ENCODE measurements around the gene SLCO1B3. TPM values are rescaled to one million over a fixed set of nuclear protein-coding genes. Genes with fewer than 3 reads are reported as not detected.
"Not testable (repeated sequence)": the region's sequence is repeated elsewhere in the genome, so short reads cannot be mapped to it uniquely, and the experiment has no call there.

The SLCO1B3 gene, protein sequence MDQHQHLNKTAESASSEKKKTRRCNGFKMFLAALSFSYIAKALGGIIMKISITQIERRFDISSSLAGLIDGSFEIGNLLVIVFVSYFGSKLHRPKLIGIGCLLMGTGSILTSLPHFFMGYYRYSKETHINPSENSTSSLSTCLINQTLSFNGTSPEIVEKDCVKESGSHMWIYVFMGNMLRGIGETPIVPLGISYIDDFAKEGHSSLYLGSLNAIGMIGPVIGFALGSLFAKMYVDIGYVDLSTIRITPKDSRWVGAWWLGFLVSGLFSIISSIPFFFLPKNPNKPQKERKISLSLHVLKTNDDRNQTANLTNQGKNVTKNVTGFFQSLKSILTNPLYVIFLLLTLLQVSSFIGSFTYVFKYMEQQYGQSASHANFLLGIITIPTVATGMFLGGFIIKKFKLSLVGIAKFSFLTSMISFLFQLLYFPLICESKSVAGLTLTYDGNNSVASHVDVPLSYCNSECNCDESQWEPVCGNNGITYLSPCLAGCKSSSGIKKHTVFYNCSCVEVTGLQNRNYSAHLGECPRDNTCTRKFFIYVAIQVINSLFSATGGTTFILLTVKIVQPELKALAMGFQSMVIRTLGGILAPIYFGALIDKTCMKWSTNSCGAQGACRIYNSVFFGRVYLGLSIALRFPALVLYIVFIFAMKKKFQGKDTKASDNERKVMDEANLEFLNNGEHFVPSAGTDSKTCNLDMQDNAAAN
- not detected in 2 replicates for total RNA-seq

DNA sequence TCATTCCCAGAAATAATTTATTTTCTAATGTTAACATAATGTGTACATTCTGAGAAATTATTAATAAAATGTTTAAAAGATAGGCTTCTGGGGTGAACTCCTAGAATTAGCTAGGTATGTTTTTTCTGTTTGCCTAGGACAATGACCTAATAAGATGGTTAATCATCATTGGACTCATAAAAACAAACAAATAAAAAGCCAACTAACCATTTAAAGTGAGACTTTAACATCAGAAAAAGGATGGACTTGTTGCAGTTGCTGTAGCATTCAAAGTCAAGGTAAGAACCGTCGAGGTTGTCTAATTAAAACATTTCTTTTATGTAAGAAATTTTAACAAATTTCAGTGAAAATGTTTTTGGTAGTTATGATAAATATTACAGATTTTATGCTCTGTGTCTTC, at the start of gene SLCO1B3:
Gene SLCO1B3, plus strand, starts transcription at position 219 of the 400 bp plus-strand sequence. CDS start 5,034 bp downstream, outside the sequence.
- H3K4me1 Mint-ChIP-seq, result no peaks in the 10 kb centered on the region
- ChIA-PET POLR2A (no interaction called here), CTCF (no interaction called here)
- DNase-seq (no peak), ATAC-seq (ENCODE audit: low read depth) (no peak)
- no peak within 1 kb of the TSS for H3K27ac Mint-ChIP-seq
- no peaks in the 10 kb centered on the region for H3K9me3 Mint-ChIP-seq
- intact Hi-C loops (cut with micrococcal nuclease), result no loop called here
- no peaks in the 10 kb centered on the region for H3K36me3 Mint-ChIP-seq (ENCODE audit: low read depth)
- no peaks in the 10 kb centered on the region for H3K27me3 Mint-ChIP-seq
- TF ChIP-seq, protein P1, sequence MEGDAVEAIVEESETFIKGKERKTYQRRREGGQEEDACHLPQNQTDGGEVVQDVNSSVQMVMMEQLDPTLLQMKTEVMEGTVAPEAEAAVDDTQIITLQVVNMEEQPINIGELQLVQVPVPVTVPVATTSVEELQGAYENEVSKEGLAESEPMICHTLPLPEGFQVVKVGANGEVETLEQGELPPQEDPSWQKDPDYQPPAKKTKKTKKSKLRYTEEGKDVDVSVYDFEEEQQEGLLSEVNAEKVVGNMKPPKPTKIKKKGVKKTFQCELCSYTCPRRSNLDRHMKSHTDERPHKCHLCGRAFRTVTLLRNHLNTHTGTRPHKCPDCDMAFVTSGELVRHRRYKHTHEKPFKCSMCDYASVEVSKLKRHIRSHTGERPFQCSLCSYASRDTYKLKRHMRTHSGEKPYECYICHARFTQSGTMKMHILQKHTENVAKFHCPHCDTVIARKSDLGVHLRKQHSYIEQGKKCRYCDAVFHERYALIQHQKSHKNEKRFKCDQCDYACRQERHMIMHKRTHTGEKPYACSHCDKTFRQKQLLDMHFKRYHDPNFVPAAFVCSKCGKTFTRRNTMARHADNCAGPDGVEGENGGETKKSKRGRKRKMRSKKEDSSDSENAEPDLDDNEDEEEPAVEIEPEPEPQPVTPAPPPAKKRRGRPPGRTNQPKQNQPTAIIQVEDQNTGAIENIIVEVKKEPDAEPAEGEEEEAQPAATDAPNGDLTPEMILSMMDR (IDR thresholded peaks at IDR 0.05), result no peak
- no peak within 1 kb of the TSS for H3K4me3 Mint-ChIP-seq

DNA sequence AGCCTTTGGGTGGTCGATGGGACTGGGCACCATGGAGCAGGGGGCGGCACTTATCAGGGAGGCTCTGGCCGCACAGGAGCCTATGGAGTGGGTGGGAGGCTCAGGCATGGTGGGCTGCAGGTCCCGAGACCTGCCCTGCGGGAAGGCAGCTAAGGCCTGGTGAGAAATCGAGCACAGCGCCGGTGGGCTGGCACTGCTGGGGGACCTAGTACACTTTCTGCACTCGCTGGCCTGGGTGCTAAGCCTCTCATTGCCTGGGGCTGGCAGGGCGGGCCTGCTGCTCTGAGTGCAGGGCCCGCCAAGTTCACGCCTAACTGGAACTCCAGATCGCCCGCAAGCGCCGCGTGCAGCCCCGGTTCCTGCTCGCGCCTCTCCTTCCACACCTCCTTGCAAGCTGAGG, 33.1 kb upstream of the SLCO1B3 start:
- no peaks in the 10 kb centered on the region for H3K27me3 Mint-ChIP-seq
- ATAC-seq (ENCODE audit: low read depth) (no peak), DNase-seq (no peak)
- POLR2A ChIA-PET, result no interaction called here
- peaks cover 5% of the 10 kb centered on the region for H3K9me3 Mint-ChIP-seq
- TF ChIP-seq, protein P1 (IDR thresholded peaks at IDR 0.05), result no peak
- no peak overlapping the region for H3K4me3 Mint-ChIP-seq
- H3K27ac Mint-ChIP-seq, result no peak overlapping the region
- no peaks in the 10 kb centered on the region for H3K4me1 Mint-ChIP-seq
- H3K36me3 Mint-ChIP-seq (ENCODE audit: low read depth), result no peaks in the 10 kb centered on the region
- intact Hi-C loops (cut with micrococcal nuclease), result no loop called here
- CTCF ChIA-PET, result no interaction called here

DNA sequence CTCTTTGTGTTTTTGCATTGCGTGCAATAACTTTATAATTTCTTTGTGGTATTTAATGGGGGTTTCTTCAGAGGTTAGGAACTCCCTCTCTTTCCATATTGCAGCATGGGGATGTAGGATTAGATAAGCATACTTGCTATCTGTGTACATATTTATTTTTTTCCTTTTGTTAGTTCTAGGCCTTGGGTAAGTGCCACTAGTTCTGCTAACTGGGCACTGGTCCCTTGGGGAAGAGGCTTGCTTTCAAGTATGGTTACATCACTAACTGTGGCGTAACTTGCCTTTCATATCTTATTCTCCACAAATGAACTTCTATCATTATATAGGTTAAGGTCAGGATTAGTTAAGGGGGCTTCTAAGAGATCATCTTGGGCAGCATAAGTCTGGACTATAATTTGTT, 31.5 kb upstream of the SLCO1B3 start:
- CTCF ChIA-PET, result no interaction called here
- intact Hi-C loops (cut with micrococcal nuclease), result no loop called here
- no peak for ATAC-seq (ENCODE audit: low read depth)
- Mint-ChIP-seq H3K9me3 (peaks cover 5% of the 10 kb centered on the region), H3K4me3 (no peak overlapping the region), H3K27me3 (no peaks in the 10 kb centered on the region), H3K4me1 (no peaks in the 10 kb centered on the region), H3K27ac (no peak overlapping the region), H3K36me3 (ENCODE audit: low read depth) (no peaks in the 10 kb centered on the region)
- no peak for DNase-seq
- POLR2A ChIA-PET, result no interaction called here
- TF ChIP-seq, protein P1 (IDR thresholded peaks at IDR 0.05), result no peak

DNA sequence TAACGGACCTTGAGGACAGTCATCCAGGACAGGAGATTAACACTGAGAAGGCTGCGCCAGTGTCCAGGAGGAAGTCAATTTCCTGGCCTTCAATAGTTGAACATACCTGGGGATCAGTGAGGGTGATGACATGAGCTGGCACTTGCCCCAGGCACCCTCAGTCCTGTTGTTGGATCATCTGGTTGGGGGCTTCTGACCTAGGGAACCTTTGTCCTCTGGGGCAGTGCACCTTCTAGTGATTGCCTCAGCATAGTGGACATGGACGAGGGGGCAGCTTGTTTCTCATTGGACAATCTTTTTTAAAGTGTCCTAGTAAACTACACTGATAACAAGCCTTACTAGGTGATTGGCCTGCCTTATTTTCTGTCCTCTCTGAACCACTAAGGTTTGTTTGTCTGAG, 30.5 kb upstream of the SLCO1B3 start:
- H3K36me3 Mint-ChIP-seq (ENCODE audit: low read depth); H3K9me3 Mint-ChIP-seq; H3K4me3 Mint-ChIP-seq; H3K4me1 Mint-ChIP-seq; DNase-seq; POLR2A ChIA-PET; ATAC-seq (ENCODE audit: low read depth); CTCF ChIA-PET; H3K27ac Mint-ChIP-seq; H3K27me3 Mint-ChIP-seq; intact Hi-C loops (cut with micrococcal nuclease): not testable (repeated sequence)

DNA sequence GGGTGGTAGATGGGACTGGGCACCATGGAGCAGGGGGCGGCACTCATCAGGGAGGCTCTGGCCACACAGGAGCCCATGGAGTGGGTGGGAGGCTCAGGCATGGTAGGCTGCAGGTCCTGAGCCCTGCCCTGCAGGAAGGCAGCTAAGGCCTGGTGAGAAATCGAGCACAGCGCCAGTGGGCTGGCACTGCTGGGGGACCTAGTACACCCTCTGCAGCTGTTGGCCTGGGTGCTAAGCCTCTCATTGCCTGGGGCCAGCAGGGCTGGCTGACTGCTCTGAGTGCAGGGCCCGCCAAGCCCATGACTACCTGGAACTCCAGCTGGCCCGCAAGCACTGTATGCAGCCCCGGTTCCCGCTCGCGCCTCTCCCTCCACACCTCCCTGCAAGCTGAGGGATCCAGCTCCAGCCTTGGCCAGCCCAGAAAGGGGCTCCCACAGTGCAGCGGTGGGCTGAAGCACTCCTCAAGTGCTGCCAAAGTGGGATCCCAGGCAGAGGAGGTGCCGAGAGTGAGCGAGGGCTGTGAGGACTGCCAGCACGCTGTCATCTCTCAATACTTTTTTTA, 26.6 kb upstream of the SLCO1B3 start:
- DNase-seq; H3K27ac Mint-ChIP-seq; H3K27me3 Mint-ChIP-seq; H3K4me3 Mint-ChIP-seq; H3K9me3 Mint-ChIP-seq; ATAC-seq (ENCODE audit: low read depth); POLR2A ChIA-PET; H3K36me3 Mint-ChIP-seq (ENCODE audit: low read depth); CTCF ChIA-PET; H3K4me1 Mint-ChIP-seq; intact Hi-C loops (cut with micrococcal nuclease): not testable (repeated sequence)

DNA sequence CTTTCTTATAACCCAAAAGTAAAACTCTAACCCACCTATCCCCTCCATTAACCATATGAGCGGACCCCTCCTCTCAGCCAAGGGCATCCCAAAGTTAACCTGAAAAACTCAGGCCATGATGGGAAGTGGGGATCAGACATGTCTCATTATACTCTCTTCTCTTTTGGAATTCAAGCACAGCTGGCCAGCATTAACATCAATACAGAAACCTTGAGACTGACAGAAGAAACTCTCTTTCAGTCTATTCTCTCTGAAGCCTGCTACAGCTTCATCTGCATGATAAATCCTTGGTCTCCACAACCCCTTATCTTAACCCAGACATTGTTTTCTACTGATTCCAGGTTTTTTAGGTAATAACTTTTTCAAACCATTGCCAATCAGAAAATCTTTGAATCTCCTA, 17.5 kb upstream of the SLCO1B3 start:
- intact Hi-C loops (cut with micrococcal nuclease), result no loop called here
- no peak for ATAC-seq (ENCODE audit: low read depth)
- no peaks in the 10 kb centered on the region for H3K36me3 Mint-ChIP-seq (ENCODE audit: low read depth)
- peaks cover 3% of the 10 kb centered on the region for H3K9me3 Mint-ChIP-seq
- ChIA-PET POLR2A (no interaction called here), CTCF (no interaction called here)
- TF ChIP-seq, protein P1 (IDR thresholded peaks at IDR 0.05), result no peak
- H3K4me1 Mint-ChIP-seq, result no peaks in the 10 kb centered on the region
- H3K4me3 Mint-ChIP-seq, result no peak overlapping the region
- no peak for DNase-seq
- no peak overlapping the region for H3K27ac Mint-ChIP-seq
- H3K27me3 Mint-ChIP-seq, result no peaks in the 10 kb centered on the region

Data from activated B cell treated with CpG ODN at 0.5 μM for 24 hours (primary cell).